ENCODE data around the gene RHBDF2.

Gene RHBDF2

DNA sequence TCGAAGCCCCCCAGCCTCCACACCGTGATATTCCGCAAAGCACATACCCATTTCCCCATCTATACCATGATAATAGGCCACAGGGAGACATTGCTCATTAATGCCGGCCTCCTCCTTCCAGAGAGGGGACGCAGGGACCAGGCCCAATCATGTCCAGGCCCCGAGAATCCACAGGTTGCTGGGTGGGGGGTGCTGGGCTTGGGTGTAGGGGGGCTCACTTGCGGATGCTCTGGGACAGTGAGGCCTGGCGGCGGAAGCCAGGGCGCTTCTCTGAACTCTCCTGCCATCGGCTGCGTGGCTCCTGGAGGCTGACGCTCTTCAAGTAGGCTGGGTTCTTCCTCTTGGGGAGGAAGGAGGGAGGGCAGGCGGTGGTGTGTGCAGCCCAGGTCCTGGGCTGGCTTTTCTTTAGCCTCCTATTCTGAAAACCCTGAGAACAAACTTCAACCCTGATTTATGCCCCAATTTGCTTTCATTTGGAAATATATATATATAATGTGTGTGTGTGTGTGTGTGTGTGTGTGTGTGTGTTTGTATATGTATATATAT, 21.6 kb downstream of the RHBDF2 start:
- DNase-seq (ENCODE audit: low spot score), result no peak

- DNase-seq (ENCODE audit: low spot score), result no peak
These were observed 22.3 kb downstream of the RHBDF2 start for GRCh38 chr17:76478730-76479514.

DNA sequence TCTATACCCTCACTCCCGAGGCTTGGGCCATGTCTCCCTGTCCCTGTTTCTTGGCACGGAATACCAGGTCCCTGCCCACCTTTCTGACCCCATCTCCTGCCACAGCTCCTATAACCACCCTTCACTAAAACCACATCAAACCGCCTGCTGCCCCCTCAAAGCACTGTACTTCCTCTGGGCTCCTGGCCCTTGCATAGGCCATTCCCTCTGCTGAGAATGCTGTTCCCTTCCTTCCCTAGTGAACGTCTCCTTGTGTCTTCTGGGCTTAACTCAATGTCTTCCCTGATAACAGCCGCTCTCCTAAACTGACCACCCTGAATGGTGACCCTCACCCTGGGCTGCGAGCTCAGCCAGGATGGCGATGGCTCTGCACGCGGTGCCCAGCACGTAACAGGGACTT, 23.1 kb downstream of the RHBDF2 start:
- no peak for DNase-seq (ENCODE audit: low spot score)

DNA sequence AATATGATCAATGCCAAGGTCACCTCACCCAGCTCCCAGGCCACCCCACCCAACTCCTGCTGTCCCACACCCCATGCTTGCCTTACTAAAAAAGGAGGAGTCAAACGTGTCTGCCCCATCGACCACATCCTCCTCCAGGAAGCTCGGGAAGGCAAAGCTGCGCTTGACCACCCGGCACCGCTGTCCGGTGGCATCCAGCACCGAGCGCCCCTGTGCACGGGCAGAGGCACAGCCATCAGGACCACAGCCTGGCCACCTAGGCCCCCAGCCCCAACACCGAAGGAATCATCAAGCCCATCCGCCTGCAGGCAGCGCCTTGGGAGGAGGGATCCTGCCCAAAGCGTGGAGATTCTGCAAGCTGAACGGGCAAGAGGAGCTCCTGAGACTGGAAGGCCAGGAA, 23.6 kb downstream of the RHBDF2 start:
- DNase-seq (ENCODE audit: low spot score), result no peak

- DNase-seq (ENCODE audit: low spot score), result no peak
These were observed 24.5 kb downstream of the RHBDF2 start for GRCh38 chr17:76476736-76477135.

DNA sequence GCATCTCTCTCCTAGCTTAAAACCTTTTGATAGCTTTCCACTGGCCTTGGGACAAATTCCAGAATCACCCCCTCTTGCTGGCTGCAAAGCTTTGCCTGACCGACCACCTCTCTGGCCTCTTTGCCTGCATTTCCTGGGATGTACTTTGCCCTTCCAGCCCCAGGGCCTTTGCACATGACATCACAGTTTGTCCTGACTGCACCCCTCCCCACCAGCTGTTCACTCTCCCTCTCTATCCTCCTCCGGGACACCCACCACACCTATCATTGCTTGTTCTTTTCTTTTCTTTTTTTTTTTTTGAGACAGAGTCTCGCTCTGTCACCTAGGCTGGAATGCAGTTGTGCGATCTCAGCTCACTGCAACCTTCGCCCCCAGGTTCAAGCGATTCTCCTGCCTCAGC, 25.9 kb downstream of the RHBDF2 start:
- no peak for DNase-seq (ENCODE audit: low spot score)

- no peak for DNase-seq (ENCODE audit: low spot score)
These were observed 26.3 kb downstream of the RHBDF2 start for GRCh38 chr17:76474894-76475293.

DNA sequence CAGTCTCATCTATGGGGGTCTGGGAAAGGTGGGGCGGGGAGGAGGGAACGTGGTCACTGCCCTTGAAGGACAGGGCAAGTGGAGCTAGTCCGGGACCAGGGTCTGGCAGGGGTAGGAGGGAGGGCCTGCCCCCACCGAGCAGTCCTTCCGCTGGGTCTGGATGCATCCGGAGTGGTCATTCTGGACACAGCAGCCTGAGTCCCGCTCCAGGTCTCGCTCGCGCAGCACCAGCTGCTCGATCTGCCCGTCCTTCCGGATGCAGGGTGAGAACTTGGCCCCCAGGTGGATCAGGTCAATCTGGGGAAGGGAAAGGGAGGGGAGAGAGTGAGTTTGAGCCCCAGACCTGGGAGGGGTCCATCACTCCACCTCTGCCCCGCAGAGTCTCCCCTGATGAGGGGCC, 27.0 kb downstream of the RHBDF2 start:
- DNase-seq (ENCODE audit: low spot score), result no peak

DNA sequence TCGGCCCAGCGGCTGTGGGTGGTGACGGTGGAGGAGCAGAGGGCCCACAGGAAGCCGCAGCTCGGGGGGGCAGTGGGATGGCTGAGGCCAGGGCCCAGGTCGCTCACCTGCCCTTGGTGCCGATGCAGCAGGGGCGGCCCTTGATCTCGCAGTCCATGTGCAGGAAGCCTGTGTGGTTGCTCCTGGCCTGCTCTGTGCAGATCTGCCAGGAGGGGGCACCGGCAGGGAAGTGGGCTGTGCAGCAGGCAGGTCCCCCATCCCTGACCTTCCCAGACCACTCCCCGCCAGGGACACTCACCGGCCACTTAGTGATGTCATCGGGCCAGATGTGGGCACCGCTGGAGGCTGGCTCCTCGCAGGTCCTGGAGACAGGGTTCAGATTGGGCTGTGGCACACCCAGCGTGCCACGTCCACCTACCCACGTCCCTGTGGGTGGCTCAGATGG, 27.7 kb downstream of the RHBDF2 start:
- peak; percentile 72 for DNase-seq (ENCODE audit: low spot score)

- no peak for DNase-seq (ENCODE audit: low spot score)
These were observed 28.5 kb downstream of the RHBDF2 start for GRCh38 chr17:76472726-76473125.

DNA sequence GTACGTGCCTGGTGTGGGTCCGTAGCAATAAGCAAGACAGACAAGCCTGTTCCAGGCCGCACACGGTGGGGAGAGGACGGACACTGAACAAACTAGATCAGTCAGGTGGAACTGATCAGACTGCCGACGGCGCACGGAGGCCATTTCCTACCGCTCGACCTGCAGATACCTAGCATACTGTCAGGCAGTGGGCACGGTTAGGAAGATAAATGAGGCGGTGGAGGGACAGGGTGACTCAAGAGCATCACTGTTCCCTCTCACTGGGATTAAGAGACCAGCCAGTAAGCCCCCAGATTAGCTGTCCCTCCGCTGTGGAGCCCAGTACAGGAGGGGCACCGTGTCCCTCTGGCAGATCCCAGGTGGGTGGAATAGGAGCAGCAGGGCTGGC, 29.0 kb downstream of the RHBDF2 start:
- DNase-seq (ENCODE audit: low spot score), result no peak

DNA sequence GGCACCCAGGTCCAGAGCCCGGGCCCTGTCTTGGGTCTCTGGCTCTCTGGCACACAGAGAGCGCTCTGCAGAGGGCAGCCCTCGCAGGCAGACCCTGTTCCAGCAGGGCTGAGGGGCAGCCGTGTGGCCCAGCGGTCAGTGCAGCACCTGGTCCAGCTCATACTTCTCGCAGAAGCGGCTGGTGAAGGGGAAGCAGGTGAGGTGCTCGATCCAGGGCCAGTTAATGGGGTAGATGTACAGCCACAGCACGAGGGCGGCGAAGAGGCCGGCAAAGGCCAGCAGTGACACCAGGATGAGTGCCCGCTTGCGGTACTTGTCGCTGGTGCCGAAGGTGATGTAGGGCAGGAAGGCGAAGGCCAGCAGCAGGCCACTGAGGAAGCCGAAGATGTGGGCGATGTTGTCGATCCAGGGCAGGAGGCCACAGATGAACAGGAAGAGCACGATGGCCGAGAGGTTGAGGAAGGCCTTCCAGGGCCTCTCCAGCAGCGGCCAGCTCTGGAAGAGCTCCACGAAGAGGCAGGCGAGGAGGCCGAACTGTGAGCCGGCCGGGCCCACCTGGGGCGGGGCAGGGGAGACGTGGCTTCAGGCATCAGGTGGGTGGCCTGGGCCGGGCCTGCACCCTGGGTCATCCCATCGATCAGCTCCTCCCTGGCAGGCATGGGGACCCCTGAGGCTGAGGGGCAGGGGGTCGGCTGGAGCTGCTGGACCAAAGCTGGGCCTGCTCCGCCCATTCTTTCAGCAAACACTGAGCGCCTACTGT, 29.5 kb downstream of the RHBDF2 start:
- no peak for DNase-seq (ENCODE audit: low spot score)

DNA sequence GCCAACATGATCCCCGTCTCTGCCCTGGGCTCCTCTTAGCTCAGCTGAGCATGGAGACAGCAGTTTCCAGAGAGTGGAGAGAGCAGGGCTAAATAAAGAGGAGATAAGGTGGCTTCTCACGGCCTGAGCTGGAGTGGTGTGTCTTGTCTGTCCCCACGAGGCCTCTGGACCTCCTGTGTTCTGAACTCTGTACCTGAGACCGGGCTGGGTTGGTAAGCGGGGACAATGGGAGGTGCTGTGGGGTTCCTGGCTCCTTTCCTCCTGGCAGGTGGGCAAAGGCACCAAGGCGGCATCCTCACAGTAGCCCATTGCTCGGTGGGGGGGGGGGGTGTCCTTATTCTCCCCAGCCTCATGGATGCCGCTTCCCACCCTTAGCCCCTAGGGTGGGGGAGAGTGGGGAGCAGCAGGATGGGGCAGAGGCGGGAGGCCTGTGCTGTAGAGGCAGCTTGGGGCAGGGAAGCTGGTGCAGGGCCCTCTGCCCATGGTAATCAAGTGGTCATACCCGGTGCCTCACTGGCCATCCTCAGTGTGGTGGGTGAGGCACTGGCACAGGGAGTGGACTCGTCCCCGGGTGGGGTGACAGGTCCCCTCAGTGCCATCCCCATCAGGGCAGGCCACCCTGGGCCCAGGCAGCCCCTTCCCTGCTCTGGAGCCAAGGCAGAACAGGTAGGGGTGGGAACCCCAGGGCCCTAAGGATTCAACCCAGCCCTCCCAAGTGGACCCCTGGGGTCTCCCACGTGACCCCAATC, 31.1 kb downstream of the RHBDF2 start:
- no peak for DNase-seq (ENCODE audit: low spot score)

- DNase-seq (ENCODE audit: low spot score), result no peak
These were observed 31.9 kb downstream of the RHBDF2 start for GRCh38 chr17:76469076-76469990.

GRCh38 chr17:76468634-76469010, 32.6 kb downstream of the RHBDF2 start:
- no peak for DNase-seq (ENCODE audit: low spot score)

- no peak for DNase-seq (ENCODE audit: low spot score)
These were observed 33.2 kb downstream of the RHBDF2 start for GRCh38 chr17:76467809-76468633.

DNA sequence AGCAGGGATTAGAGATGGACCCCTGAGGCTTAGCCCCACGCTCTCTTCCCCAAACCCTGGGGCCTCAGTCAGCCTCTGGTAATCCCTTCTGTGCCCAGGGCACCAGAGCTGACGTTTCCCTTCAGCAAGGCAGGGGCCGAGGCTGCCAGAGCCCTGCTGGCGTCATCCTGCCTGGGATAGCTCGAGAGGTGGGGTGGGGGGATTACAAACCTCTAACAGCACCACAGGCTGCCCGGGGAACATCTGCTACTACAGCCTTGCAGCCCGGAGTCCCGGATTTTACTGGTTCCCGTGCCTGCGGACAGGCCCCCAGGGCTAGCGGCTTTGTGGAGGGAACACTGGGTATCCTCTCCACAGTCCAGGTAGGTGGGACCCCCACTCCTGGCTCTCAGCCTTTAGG, 33.9 kb downstream of the RHBDF2 start, which contains the start of gene AANAT:
Gene AANAT, plus strand, starts transcription at position 238 of the 400 bp plus-strand sequence. CDS start 1,144 bp downstream, outside the sequence.
- DNase-seq (ENCODE audit: low spot score), result no peak

- DNase-seq (ENCODE audit: low spot score), result no peak
These were observed 34.5 kb downstream of the RHBDF2 start for GRCh38 chr17:76466775-76467130.

DNA sequence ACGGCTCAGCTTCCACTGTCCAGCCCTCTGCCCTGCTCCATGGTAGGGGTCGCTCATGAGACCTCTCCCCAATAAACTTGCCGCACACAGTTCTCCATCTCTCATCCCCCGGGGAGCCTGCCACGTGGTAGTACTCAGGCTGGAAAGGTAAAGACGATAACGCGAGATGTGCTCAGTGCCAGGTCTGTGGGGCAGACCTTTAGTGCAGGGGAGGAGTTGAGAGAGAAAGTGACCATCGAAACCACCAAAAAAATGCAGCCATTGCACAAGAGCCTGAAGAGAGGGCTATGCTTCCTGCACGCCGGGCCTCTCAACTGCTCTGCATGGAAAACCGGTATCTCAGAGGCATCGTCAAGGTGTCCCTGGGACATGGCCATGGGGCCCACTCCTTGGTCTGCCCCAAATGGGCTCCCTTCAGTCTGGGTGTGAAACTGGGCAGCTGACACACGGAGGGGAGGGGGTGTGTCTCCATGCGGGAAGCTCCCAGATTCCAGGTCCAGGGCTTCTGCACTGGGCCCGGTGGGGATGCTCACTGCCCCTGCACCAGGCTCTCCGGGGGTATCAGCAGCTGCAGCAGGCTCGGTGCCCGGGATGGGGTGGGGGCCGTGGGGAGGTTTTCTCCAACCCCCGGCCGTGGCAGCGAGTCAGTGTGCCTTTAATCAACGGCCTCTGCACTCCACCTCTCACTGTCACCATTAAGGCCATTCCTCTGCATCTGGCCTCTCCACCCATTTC, 38.5 kb downstream of the RHBDF2 start:
- DNase-seq (ENCODE audit: low spot score), result no peak
